PC-9 (cell line): ENCODE results near the gene ALCAM. TPM values are rescaled to one million over a fixed set of nuclear protein-coding genes. Genes with fewer than 3 reads are reported as not detected.

ENCODE experiments used
- BruUV-seq: library from RNA; stranded (reverse); fragments of 400-500 nt; replicated peaks from 2 replicates; lab custom pipeline; 2021; lab: Mats Ljungman, UMichigan
- CTCF ChIA-PET: fragments of 300-600 bp; sonication (Branson Sonifier 250); formaldehyde crosslinking; loops from one replicate; lab custom pipeline; 2022; ENCODE audit warnings: antibody characterized with exemption; lab: Charles Lee
- POLR2A ChIA-PET: fragments of 300-600 bp; sonication (Branson Sonifier 250); formaldehyde crosslinking; loops from one replicate; lab custom pipeline; 2022; ENCODE audit warnings: antibody characterized with exemption; ENCODE audit not compliant: unreplicated experiment; lab: Charles Lee
- DNase-seq, 2 experiments: peaks; one replicate each; pipeline versions ENCODE4 v3.0.0 to v3.0.0-alpha.2; 2015 to 2022; ENCODE audit warnings: mixed read lengths in 1 of 2
- H2AFZ ChIP-seq: fragments of 200-600 bp; sonication (generic); 2 replicates; pipeline ENCODE4 v1.8.1; 2017; ENCODE audit warnings: antibody characterized with exemption
- H3F3A ChIP-seq: fragments of 200-600 bp; sonication (generic); 2 replicates; pipeline ENCODE4 v1.8.1; 2017; ENCODE audit warnings: antibody characterized with exemption, mild to moderate bottlenecking, low read depth; ENCODE audit not compliant: insufficient read depth
- H3K27ac ChIP-seq: fragments of 200-600 bp; sonication (generic); 2 replicates; pipeline ENCODE4 v1.6.1; 2016; ENCODE audit warnings: mixed run types
- H3K27me3 ChIP-seq: fragments of 200-600 bp; sonication (generic); 2 replicates; pipeline ENCODE4 v1.6.1; 2016; ENCODE audit warnings: low read depth, mixed run types; ENCODE audit not compliant: insufficient read depth
- H3K36me3 ChIP-seq: fragments of 200-600 bp; sonication (generic); 2 replicates; pipeline ENCODE4 v1.6.1; 2016; ENCODE audit warnings: low read depth, mixed run types
- H3K4me1 ChIP-seq: fragments of 200-600 bp; sonication (generic); replicated peaks from 2 replicates; pipeline ENCODE4 v1.6.1; 2016; ENCODE audit warnings: mixed run types; ENCODE audit not compliant: insufficient read depth
- H3K4me2 ChIP-seq: fragments of 200-600 bp; sonication (generic); 2 replicates; pipeline ENCODE4 v1.6.1; 2017; ENCODE audit warnings: mixed run types
- H3K4me3 ChIP-seq: fragments of 200-600 bp; sonication (generic); 2 replicates; pipeline ENCODE4 v1.6.1; 2016; ENCODE audit warnings: mixed run types
- H3K79me2 ChIP-seq: fragments of 200-600 bp; sonication (generic); 2 replicates; pipeline ENCODE4 v1.6.1; 2017; ENCODE audit warnings: low read depth, mixed run types
- H3K9me2 ChIP-seq: fragments of 200-600 bp; sonication (generic); 2 replicates; pipeline ENCODE4 v1.8.1; 2017; ENCODE audit warnings: mild to moderate bottlenecking; ENCODE audit not compliant: insufficient read depth
- H3K9me3 ChIP-seq: fragments of 200-600 bp; sonication (generic); 2 replicates; pipeline ENCODE4 v1.8.1; 2016; ENCODE audit warnings: low read depth; ENCODE audit not compliant: insufficient read depth
- H4K20me1 ChIP-seq: fragments of 200-600 bp; sonication (generic); 2 replicates; pipeline ENCODE4 v1.8.1; 2017; ENCODE audit not compliant: insufficient read depth
- EZH2 ChIP-seq: fragments of 200-600 bp; sonication (generic); IDR thresholded peaks from 2 replicates; pipeline ENCODE4 v1.8.0; 2017; ENCODE audit warnings: antibody characterized with exemption, low read depth
- intact Hi-C: fragments of 100-400 bp; cut with micrococcal nuclease; formaldehyde crosslinking; loops from one replicate; pipeline ENCODE4 v1.10.0; 2022; ENCODE audit not compliant: unreplicated experiment
- total RNA-seq: library from RNA; stranded (reverse); gene quantifications from 2 replicates; pipeline ENCODE4 v1.2.3, GENCODE V29; 2021
- TF ChIP-seq, protein P1 (sequence below): fragments of 200-600 bp; sonication (generic); conservative IDR thresholded peaks from 2 replicates; pipeline ENCODE4 v1.6.1; 2017; ENCODE audit warnings: mixed run types, antibody characterized with exemption, mild to moderate bottlenecking, moderate library complexity

The ALCAM gene
- total RNA-seq, 1 experiment from 2014 or later = 132 TPM

DNA sequence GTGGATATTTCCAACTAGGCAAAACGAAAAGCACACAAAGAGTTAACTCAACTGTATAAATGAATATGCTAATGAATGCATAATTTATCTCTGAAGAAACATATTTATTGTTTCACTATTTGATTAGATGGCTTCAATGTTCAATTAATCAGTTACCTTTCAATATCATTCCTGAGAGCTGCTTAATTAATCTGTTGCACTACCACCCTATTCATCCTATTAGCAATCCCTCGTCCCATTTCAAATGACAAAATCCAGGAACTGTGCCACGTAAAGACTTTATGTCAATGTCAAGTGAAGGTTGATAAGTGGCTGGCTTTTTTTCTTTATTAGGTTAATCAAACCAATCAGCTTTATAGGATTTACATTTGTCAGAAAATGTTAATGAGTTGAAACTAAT, 82.7 kb downstream of the ALCAM start:
- H3F3A ChIP-seq = no peaks in the 10 kb centered on the region
- peaks cover 12% of the 10 kb centered on the region; the same call in 1 of the 2 replicates for H3K9me2 ChIP-seq
- intact Hi-C loops = no loop called here
- no peak for DNase-seq
- no peaks in the 10 kb centered on the region for H3K79me2 ChIP-seq
- H4K20me1 ChIP-seq = no peaks in the 10 kb centered on the region
- no peaks in the 10 kb centered on the region for H3K27me3 ChIP-seq
- no peak overlapping the region for H3K27ac ChIP-seq
- 0 out of 2 replicates have a peak, but pooled peaks cover 5% of the 10 kb centered on the region for H3K9me3 ChIP-seq
- H2AFZ ChIP-seq = no peak overlapping the region
- TF ChIP-seq EZH2 = no peak
- TF ChIP-seq, protein P1, sequence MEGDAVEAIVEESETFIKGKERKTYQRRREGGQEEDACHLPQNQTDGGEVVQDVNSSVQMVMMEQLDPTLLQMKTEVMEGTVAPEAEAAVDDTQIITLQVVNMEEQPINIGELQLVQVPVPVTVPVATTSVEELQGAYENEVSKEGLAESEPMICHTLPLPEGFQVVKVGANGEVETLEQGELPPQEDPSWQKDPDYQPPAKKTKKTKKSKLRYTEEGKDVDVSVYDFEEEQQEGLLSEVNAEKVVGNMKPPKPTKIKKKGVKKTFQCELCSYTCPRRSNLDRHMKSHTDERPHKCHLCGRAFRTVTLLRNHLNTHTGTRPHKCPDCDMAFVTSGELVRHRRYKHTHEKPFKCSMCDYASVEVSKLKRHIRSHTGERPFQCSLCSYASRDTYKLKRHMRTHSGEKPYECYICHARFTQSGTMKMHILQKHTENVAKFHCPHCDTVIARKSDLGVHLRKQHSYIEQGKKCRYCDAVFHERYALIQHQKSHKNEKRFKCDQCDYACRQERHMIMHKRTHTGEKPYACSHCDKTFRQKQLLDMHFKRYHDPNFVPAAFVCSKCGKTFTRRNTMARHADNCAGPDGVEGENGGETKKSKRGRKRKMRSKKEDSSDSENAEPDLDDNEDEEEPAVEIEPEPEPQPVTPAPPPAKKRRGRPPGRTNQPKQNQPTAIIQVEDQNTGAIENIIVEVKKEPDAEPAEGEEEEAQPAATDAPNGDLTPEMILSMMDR = no peak
- CTCF ChIA-PET = interaction anchor here (1.1 kb wide), 1 partner anchor 12 kb away, joined by 3 read pairs; no protein-coding TSS in a partner anchor
- POLR2A ChIA-PET = no interaction called here
- H3K36me3 ChIP-seq = no peaks in the 10 kb centered on the region
- H3K4me3 ChIP-seq = no peak overlapping the region
- H3K4me1 ChIP-seq = 0 out of 2 replicates have a peak, but pooled peaks cover 3% of the 10 kb centered on the region
- no peak overlapping the region for H3K4me2 ChIP-seq
- BruUV-seq = no TSS peak

DNA sequence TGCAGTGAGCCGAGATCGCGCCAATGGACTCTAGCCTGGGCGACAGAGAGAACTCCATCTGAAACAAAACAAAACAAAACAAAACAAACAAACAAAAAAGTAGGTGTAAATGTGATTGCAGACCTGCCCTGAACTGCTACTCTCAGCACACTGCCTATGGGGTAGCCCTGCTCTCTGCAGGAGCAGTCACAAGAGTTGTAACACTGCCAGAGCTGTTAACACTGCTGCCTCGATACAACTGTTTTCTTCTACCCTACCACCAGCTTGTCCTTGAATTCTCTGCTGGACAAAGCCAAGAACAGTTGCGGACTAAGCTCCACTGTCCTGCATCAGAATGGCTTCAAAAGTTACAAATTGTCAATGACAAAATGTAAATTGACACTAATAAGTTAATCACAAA, 89.3 kb downstream of the ALCAM start:
- Histone ChIP-seq H3F3A (no peaks in the 10 kb centered on the region), H4K20me1 (no peaks in the 10 kb centered on the region), H3K4me2 (no peak overlapping the region), H3K4me1 (no peaks in the 10 kb centered on the region), H3K9me2 (no peaks in the 10 kb centered on the region; the same call in 1 of the 2 replicates), H2AFZ (no peak overlapping the region), H3K36me3 (no peaks in the 10 kb centered on the region), H3K27me3 (no peaks in the 10 kb centered on the region), H3K27ac (no peak overlapping the region), H3K9me3 (no peaks in the 10 kb centered on the region), H3K4me3 (no peak overlapping the region), H3K79me2 (no peaks in the 10 kb centered on the region)
- no peak for DNase-seq
- TF ChIP-seq, protein P1 = no peak
- no peak for TF ChIP-seq EZH2
- ChIA-PET POLR2A (no interaction called here), CTCF (no interaction called here)
- BruUV-seq = no TSS peak
- intact Hi-C loops = no loop called here

DNA sequence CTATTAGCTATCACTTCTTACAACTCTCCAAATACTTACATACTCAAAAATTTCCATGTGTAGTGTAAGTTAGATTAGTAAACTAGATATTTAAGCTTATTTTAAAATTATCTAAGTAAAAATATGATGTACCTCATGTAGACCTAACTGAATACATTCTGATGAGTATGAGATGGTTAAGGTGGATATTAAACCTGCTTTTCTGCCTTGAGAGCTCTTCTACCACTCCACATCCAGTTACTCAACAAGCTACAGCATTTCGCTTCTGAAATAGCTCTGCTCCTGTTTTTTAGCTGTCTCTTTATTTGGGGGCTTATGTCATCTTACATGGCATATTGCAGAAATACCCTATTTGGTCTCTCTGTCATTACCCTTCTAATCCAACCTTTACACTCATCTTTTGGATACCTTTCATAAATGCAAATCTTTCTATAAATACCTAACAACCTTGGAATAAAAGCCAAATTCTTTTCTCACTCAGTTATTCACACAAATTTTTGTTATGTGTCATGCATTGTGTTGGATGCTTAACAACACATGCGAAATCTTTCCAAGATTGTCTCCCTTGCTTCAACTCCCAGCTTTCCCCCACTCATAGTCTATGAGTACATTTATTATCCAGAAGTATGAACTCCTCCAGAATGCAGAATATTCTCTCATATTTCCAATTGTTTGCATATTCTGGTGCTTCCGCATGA, 92.0 kb downstream of the ALCAM start:
- DNase-seq = no peak
- ChIA-PET POLR2A (no interaction called here), CTCF (no interaction called here)
- BruUV-seq = no TSS peak
- Histone ChIP-seq H3F3A (no peaks in the 10 kb centered on the region), H3K9me2 (no peaks in the 10 kb centered on the region; the same call in 1 of the 2 replicates), H2AFZ (no peak overlapping the region), H3K9me3 (no peaks in the 10 kb centered on the region), H3K4me2 (no peak overlapping the region), H3K36me3 (no peaks in the 10 kb centered on the region), H3K27me3 (no peaks in the 10 kb centered on the region), H3K27ac (no peak overlapping the region), H4K20me1 (no peaks in the 10 kb centered on the region), H3K4me3 (no peak overlapping the region), H3K4me1 (no peaks in the 10 kb centered on the region), H3K79me2 (no peaks in the 10 kb centered on the region)
- TF ChIP-seq, protein P1 = no peak
- no peak for TF ChIP-seq EZH2
- intact Hi-C loops = no loop called here
